ENCODE data around the gene TAS2R60.
"Not testable (repeated sequence)": the region's sequence is repeated elsewhere in the genome, so short reads cannot be mapped to it uniquely, and the experiment has no call there.

TAS2R60 gene

GRCh38 chr7:143479055-143479766 lies 36.0 kb downstream of the TAS2R60 start:
- no peak for FAIRE-seq

- FAIRE-seq = no peak
Observed at GRCh38 chr7:143480501-143480900, 37.2 kb downstream of the TAS2R60 start.

GRCh38 chr7:143484119-143484518 lies 40.9 kb downstream of the TAS2R60 start:
- FAIRE-seq = no peak

GRCh38 chr7:143485094-143485493 lies 41.8 kb downstream of the TAS2R60 start:
- FAIRE-seq = no peak

GRCh38 chr7:143485500-143485899 lies 42.2 kb downstream of the TAS2R60 start:
- no peak for FAIRE-seq

GRCh38 chr7:143486266-143486665 lies 43.0 kb downstream of the TAS2R60 start:
- not testable (repeated sequence) for FAIRE-seq

- no peak for FAIRE-seq
Observed at GRCh38 chr7:143487061-143487460, 43.8 kb downstream of the TAS2R60 start.

GRCh38 chr7:143487566-143487965 lies 44.3 kb downstream of the TAS2R60 start:
- no peak for FAIRE-seq

GRCh38 chr7:143490717-143491306 lies 47.6 kb downstream of the TAS2R60 start:
- FAIRE-seq = no peak

- no peak for FAIRE-seq
Observed at GRCh38 chr7:143492043-143492471, 48.8 kb downstream of the TAS2R60 start.

- no peak for FAIRE-seq
Observed at GRCh38 chr7:143492799-143493739, 49.8 kb downstream of the TAS2R60 start.

GRCh38 chr7:143493751-143494150 lies 50.5 kb downstream of the TAS2R60 start:
- no peak for FAIRE-seq
